Large intestine (tissue), 3 donors: ENCODE results near the gene CHAT. TPM values are rescaled to one million over a fixed set of nuclear protein-coding genes. Genes with fewer than 3 reads are reported as not detected.
"Not testable (repeated sequence)": the region's sequence is repeated elsewhere in the genome, so short reads cannot be mapped to it uniquely, and the experiment has no call there.

Experiments used
- DNase-seq, 2 donors: peaks; one replicate each; pipeline versions ENCODE4 v3.0.0 to v3.0.0-alpha.2; 2013
- H3K27ac ChIP-seq: one replicate; pipeline ENCODE4 v1.5.1; 2013; ENCODE audit warnings: low read length
- H3K27me3 ChIP-seq: 2 replicates; pipeline ENCODE4 v1.6.1; 2013; ENCODE audit warnings: low read length; ENCODE audit not compliant: control insufficient read depth, insufficient read depth
- H3K36me3 ChIP-seq: 2 replicates; pipeline ENCODE4 v1.6.1; 2013; ENCODE audit warnings: low read length; ENCODE audit not compliant: control insufficient read depth, insufficient read depth
- H3K4me1 ChIP-seq: one replicate; pipeline ENCODE4 v1.6.1; 2013; ENCODE audit warnings: low read length; ENCODE audit not compliant: control insufficient read depth, insufficient read depth
- H3K4me3 ChIP-seq: one replicate; pipeline ENCODE4 v1.5.1; 2013; ENCODE audit warnings: low read length
- H3K9me3 ChIP-seq: one replicate; pipeline ENCODE4 v1.6.1; 2013; ENCODE audit warnings: mild to moderate bottlenecking, low read depth, low read length, moderate library complexity; ENCODE audit not compliant: control insufficient read depth
- WGBS: methylation state at CpG from one replicate; pipeline ENCODE4 v1.1.5; 2013; ENCODE audit warnings: low lambda C conversion rate; ENCODE audit not compliant: insufficient coverage; 5-methylcytosine and 5-hydroxymethylcytosine counted together
- polyA plus RNA-seq: library from polyadenylated mRNA; unstranded; fragments of 120-200 nt; gene quantifications from one replicate; pipeline ENCODE4 v1.2.1, GENCODE V29; 2013

The CHAT gene
- polyA plus RNA-seq, 1 donor = 0.96 TPM

DNA sequence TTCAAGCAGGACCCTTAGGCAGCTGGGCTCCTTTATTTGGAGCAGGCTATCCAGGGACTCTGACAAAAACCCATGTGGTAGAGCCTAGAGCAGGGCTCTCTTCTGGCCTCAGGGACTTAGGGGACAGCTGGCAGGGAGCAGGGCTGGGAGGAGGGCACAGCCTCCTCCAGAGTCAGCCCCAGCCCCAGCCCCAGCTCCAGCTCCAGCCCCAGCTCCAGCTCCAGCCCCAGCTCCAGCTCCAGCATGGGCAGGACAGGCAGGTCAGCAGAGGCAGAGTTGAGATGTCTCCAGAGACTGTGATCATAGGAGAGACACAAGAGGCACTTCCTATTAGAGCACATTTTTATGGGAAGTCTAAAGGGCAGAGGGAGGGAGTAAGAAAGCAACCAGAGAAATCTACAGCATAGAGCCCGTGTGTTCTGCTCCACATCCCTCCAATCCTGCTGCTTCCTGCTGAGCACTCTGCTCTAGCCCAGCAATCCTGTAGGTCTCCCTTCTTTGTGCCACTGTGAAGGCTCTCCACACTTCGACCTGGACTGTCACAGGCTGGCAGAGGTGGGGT lies 52.3 kb downstream of the CHAT start:
- Histone ChIP-seq H3K4me1 (peaks cover 5% of the 10 kb centered on the region), H3K4me3 (no peak overlapping the region), H3K27me3 (peaks cover 6% of the 10 kb centered on the region), H3K9me3 (no peaks in the 10 kb centered on the region), H3K36me3 (no peaks in the 10 kb centered on the region), H3K27ac (no peak overlapping the region)
- no CpG with 5 or more reads among the region's 2 CpGs for WGBS
- DNase-seq = peak in 1 of 2 donors; percentile 65

DNA sequence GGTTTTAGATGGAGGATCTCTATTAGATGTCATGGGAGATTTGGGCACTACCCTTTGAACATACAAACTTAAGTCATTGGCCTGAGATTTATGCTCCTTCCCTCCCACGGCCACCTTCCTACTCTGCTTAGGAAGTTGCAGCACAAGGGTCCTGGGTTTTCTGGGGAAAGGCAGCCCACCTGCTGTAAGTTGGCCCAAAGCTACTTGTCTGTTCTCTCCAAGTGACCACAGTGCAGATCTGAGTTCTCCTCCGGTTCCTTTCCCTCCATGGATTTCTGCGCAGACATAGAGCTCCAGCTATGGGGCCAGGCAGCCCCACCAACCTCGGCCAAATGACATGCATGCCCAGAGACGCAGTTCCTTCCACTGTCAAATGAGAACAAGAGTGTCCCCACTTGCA lies 52.8 kb downstream of the CHAT start:
- H3K9me3 ChIP-seq = no peaks in the 10 kb centered on the region
- peaks cover 5% of the 10 kb centered on the region for H3K4me1 ChIP-seq
- H3K27ac ChIP-seq = no peak overlapping the region
- no peaks in the 10 kb centered on the region for H3K36me3 ChIP-seq
- WGBS = no CpG with 5 or more reads among the region's 5 CpGs
- H3K4me3 ChIP-seq = no peak overlapping the region
- DNase-seq = no peak
- peaks cover 6% of the 10 kb centered on the region for H3K27me3 ChIP-seq

DNA sequence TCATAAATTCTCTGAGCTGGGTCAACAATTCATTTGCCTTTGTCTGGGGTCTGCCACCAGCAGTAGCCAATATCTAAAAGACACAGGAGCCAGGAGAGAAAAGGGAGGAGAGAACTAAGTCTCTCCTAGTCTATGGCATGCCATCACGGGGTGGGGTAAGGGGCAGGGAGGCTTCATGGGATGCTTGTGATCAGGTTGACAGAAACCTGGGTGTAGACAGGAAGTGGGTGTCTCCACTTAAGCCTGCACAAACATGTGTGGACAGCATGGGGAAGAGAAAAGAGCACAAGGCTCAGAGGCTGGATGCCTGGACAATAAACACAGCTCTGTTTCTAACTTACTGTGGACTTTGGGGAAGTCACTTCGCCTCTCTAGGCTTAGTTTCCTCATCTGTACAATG lies 54.2 kb downstream of the CHAT start:
- peaks cover 5% of the 10 kb centered on the region for H3K4me1 ChIP-seq
- H3K9me3 ChIP-seq = no peaks in the 10 kb centered on the region
- H3K36me3 ChIP-seq = no peaks in the 10 kb centered on the region
- no peak overlapping the region for H3K4me3 ChIP-seq
- no peak for DNase-seq
- no CpG with 5 or more reads among the region's 2 CpGs for WGBS
- H3K27ac ChIP-seq = no peak overlapping the region
- peaks cover 6% of the 10 kb centered on the region for H3K27me3 ChIP-seq

DNA sequence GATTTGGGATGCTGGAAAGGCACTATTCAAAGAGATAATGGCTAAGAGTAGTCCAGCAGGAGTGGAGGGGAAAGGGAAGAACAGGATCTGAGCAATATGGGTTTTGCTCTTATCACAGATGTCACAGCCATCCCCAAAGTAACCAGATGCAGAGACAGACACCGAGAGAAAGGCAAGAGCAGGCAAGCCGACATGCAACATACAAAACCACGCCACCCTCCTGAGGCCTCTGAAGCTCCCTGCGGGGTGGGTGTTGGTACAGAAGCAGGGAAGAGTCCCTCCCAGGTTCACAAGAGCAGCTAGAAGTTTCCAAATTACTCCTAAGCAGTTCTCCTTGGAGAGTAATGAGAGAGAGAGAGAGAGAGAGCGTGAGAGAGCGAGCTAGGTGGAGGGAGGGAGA lies 54.8 kb downstream of the CHAT start:
- Histone ChIP-seq H3K9me3 (no peaks in the 10 kb centered on the region), H3K27me3 (peaks cover 9% of the 10 kb centered on the region), H3K4me1 (peaks cover 5% of the 10 kb centered on the region), H3K36me3 (no peaks in the 10 kb centered on the region), H3K27ac (no peak overlapping the region), H3K4me3 (no peak overlapping the region)
- WGBS = no CpG with 5 or more reads among the region's 6 CpGs
- DNase-seq = no peak

DNA sequence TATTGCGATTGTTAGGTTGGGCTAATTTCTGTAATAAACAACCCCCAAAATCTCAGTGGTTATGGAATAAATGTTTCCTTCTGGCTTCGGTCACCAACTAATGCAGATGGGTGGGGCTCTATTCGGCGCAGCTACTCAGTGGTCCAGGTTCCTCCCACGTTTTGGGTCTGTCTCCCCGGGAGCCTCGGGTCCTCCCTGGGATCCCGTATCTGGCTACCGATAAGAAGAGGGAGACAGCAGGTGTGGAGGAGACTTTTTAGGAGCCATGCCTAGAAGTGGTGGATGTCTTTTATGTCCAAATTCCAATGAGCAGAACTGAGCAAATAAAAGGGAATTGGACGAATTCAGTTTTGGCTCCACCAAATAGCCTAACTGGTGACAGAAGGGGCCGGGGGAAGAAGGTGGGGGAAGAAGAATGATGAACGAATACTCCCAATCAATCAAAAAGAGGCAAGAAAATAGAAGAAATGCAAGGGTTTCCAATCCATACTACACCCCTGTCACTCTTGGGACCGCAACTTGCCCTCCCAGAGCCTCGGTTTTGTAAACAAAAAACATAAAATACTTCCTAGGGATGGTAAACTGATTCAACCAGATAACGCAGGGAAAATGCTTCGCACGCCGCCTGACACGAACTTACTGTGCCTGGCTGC lies 65.1 kb downstream of the CHAT start:
- Histone ChIP-seq H3K4me1 (peaks cover 6% of the 10 kb centered on the region), H3K36me3 (no peaks in the 10 kb centered on the region), H3K27me3 (peaks cover 27% of the 10 kb centered on the region), H3K4me3 (peak overlapping the region; percentile 23), H3K9me3 (peaks cover 3% of the 10 kb centered on the region), H3K27ac (no peak overlapping the region)
- 23% methylated on average over 4 of the region's 19 CpGs for WGBS
- no peak for DNase-seq

DNA sequence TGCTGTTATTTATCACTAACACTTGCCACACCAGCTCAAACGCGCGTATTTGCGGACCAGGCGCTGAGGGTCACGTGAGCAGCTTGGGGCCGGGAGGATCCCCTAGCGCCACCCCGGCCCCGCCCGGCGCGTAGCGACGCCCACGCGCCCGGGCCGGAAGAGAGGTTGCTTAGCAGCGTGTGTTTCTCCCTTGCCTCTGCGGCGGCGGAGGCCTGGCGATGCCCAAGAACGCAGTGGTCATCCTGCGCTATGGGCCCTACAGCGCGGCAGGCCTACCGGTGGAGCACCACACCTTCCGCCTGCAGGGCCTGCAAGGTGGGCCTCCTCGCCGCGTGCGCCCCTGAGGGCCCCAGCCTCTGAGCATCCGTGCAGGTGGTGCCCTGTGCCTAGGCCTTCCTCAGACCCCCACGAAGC lies 65.7 kb downstream of the CHAT start, which contains the start of gene C10orf53:
Gene C10orf53 (plus strand): TSS at position 172 of the 414 bp plus-strand sequence. CDS start 47 bp downstream, at position 219.
- WGBS = no CpG with 5 or more reads among the region's 36 CpGs

DNA sequence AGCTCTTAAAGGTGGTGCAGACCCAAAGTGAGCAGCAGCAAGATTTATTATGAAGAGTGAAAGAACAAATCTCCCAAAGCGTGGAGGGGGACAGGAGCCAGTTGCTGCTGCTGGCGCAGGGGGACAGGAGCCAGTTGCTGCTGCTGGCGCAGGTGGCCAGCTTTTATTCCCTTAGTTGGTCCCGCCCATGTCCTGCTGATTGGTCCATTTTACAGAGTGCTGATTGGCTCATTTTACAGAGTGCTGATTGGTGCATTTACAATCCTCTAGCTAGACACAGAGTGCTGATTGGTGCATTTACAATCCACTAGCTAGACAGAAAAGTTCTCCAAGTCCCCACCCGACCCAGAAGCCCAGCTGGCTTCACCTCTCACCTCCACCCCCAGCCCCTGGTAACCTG lies 68.6 kb downstream of the CHAT start:
- not testable (repeated sequence) for H3K4me1 ChIP-seq, H3K9me3 ChIP-seq, H3K36me3 ChIP-seq, H3K4me3 ChIP-seq, H3K27ac ChIP-seq, DNase-seq
- H3K27me3 ChIP-seq = peaks cover 21% of the 10 kb centered on the region
- WGBS = no CpG with 5 or more reads among the region's 5 CpGs

More for the DNA sequence above, 65.7 kb downstream of the CHAT start, which contains the start of gene C10orf53:
- peaks cover 27% of the 10 kb centered on the region for H3K27me3 ChIP-seq
- no peak within 1 kb of the TSS for H3K27ac ChIP-seq
- peaks cover 3% of the 10 kb centered on the region for H3K9me3 ChIP-seq
- DNase-seq = peak; percentile 79 to 90
- H3K36me3 ChIP-seq = no peaks in the 10 kb centered on the region
- peaks cover 6% of the 10 kb centered on the region for H3K4me1 ChIP-seq
- H3K4me3 ChIP-seq = peak within 1 kb of the TSS; percentile 23

DNA sequence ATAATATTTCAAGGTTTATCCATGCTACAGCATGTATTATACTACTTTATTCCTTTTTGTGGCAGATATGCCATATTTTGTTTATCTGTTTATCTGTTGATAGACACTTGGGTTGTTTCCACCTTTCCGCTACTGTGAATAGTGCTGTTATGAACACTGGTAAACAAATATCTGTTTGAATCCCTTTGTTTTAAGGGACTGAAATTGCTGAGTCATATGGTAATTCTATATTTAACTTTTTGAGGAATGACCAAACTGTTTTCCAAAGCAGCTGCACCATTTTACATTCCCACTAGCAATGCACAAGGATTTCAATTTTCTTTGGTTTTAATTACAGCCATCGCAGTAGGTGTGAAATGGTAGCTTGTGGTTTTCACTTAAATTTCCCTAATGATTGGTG lies 69.0 kb downstream of the CHAT start:
- no CpG with 5 or more reads among the region's 2 CpGs for WGBS
- H3K27me3 ChIP-seq = peaks cover 18% of the 10 kb centered on the region
- peaks cover 8% of the 10 kb centered on the region for H3K9me3 ChIP-seq
- no peak overlapping the region for H3K27ac ChIP-seq
- DNase-seq = no peak
- H3K4me1 ChIP-seq = peaks cover 11% of the 10 kb centered on the region
- no peak overlapping the region for H3K4me3 ChIP-seq
- H3K36me3 ChIP-seq = no peaks in the 10 kb centered on the region

DNA sequence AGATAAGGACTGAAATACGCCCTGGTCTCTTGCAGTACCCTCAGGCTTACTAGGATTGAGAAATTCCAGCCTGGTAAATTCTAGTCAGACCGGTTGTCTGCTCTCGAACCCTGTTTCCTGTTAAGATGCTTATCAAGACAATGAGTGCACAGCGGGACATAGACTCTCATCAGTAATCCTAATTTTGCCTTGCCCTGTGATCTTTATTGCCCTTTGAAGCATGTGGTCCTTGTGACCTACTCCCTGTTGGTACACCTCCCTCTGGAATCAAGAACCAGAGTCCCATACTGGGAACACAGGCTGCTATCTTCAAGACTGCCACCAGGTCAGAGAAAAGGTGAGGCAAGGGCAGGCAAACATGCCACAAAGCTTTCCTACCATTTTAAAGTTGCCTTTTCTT lies 72.8 kb downstream of the CHAT start:
- peaks cover 5% of the 10 kb centered on the region for H3K9me3 ChIP-seq
- peaks cover 17% of the 10 kb centered on the region for H3K27me3 ChIP-seq
- no peak for DNase-seq
- H3K4me1 ChIP-seq = peaks cover 14% of the 10 kb centered on the region
- H3K4me3 ChIP-seq = no peak overlapping the region
- no peak overlapping the region for H3K27ac ChIP-seq
- WGBS = no CpG with 5 or more reads among the region's 4 CpGs
- H3K36me3 ChIP-seq = no peaks in the 10 kb centered on the region

DNA sequence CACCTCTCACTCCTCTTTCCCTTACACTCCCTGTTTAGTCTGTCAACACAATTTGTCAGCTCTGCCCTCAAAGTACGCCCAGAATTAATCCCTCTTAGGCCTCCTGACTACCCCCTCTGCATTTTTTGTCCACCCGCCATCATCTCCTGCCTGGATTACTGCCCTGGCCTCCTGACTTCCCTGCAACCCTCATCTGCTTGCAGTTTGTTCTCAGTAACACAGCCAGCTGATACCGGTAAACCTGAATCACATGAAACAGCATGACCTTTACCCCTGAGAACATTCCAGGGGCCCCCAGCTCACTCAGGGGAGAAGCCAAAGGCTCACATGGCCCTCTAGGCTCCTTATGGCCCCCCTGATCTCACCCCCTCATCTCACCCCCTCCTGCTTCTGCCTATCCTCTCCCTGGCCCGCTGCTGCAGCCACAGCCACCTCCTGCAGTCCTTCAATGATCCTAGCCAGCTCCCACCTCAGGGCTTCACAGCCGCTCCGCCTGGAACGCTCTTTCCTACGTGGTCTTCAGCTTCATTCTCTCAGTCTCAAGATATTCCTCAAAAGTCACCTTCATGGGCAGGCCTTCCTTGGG lies 74.5 kb downstream of the CHAT start:
- DNase-seq = peak; percentile 76 to 84
- Histone ChIP-seq H3K4me3 (no peak overlapping the region), H3K9me3 (peaks cover 5% of the 10 kb centered on the region), H3K36me3 (no peaks in the 10 kb centered on the region), H3K27ac (no peak overlapping the region), H3K27me3 (peaks cover 19% of the 10 kb centered on the region), H3K4me1 (peaks cover 14% of the 10 kb centered on the region)
- WGBS = no CpG with 5 or more reads among the region's 8 CpGs
